ENCODE results near the gene TNS4. TPM values are rescaled to one million over a fixed set of nuclear protein-coding genes. Genes with fewer than 3 reads are reported as not detected.

TNS4 gene
- total and polyA plus RNA-seq, 2 of the 4 experiments (the other 2 are of a cell fraction): not detected

- 89% methylated on average over 8 of the region's 19 CpGs; no CpG with 5 or more reads in 1 of the 2 experiments for WGBS, 2 experiments (ENCODE audit: extremely low coverage in 2 of 2, insufficient read length in 1 of 2)
- in situ Hi-C loops (cut with MboI; ENCODE audit: low sequenced_read_pairs): no loop called here
Measured at GRCh38 chr17:40453881-40454612, 47.4 kb downstream of the TNS4 start.

More at GRCh38 chr17:40453881-40454612, 47.4 kb downstream of the TNS4 start:
- H2AFZ ChIP-seq (replicated peaks; ENCODE audit: low read length, poor library complexity): peak overlapping the region; percentile 24
- CTCF ChIA-PET: no interaction called here
- no peak overlapping the region for H3K4me3 ChIP-seq (ENCODE audit: insufficient read depth, low read depth, low read length)
- peaks cover 57% of the 10 kb centered on the region for H3K9me1 ChIP-seq (ENCODE audit: insufficient read depth, low read length)
- H3K4ac ChIP-seq (ENCODE audit: low read depth, low read length): no peak overlapping the region
- no peak overlapping the region for H3K4me2 ChIP-seq (ENCODE audit: low read depth, low read length)
- H4K20me1 ChIP-seq (ENCODE audit: insufficient read depth, low read length): peaks cover 79% of the 10 kb centered on the region
- no peak for ATAC-seq (ENCODE audit: low read depth)
- BruUV-seq (replicated peaks): no TSS peak
- H3K9me3 ChIP-seq (ENCODE audit: control insufficient read depth, insufficient read depth, low read length): no peaks in the 10 kb centered on the region
- H2AK5ac ChIP-seq (ENCODE audit: low read depth, low read length): no peak overlapping the region; the same call in 1 of the 2 replicates
- H3K36me3 ChIP-seq (ENCODE audit: control insufficient read depth, insufficient read depth, low read length): peaks cover 70% of the 10 kb centered on the region
- H4K91ac ChIP-seq (ENCODE audit: insufficient read depth, low read depth, low read length): no peak overlapping the region
- no peak overlapping the region for H4K5ac ChIP-seq (ENCODE audit: low read depth, low read length)
- intact Hi-C loops (cut with micrococcal nuclease) (no loop called here), dilution Hi-C loops (cut with HindIII; ENCODE audit: low sequenced_read_pairs, unreplicated experiment) (no loop called here)
- no peak overlapping the region for H3K14ac ChIP-seq (replicated peaks; ENCODE audit: low read depth, low read length)
- H2BK5ac ChIP-seq (ENCODE audit: low read depth, low read length, poor library complexity, severe bottlenecking): peak overlapping the region; percentile 31
- H2BK15ac ChIP-seq (ENCODE audit: low read depth, low read length): no peak overlapping the region
- peak overlapping the region; percentile 68; the same call in 1 of the 2 replicates for H3K23ac ChIP-seq (ENCODE audit: low read depth, low read length)
- peaks cover 22 to 84% of the 10 kb centered on the region in 2 experiments for H3K79me1 ChIP-seq (ENCODE audit: low read depth in 1 of 2, low read length in 2 of 2)
- no peaks in the 10 kb centered on the region for H3K27me3 ChIP-seq (ENCODE audit: control insufficient read depth, insufficient read depth, low read length)
- 0 out of 2 replicates have a peak overlapping the region, but pooled peaks have one; percentile 33 for H3K27ac ChIP-seq (ENCODE audit: insufficient read depth, low read length)
- TF ChIP-seq MAFK (IDR thresholded peaks at IDR 0.05; ENCODE audit: low read depth, low read length) (no peak), CEBPB (IDR thresholded peaks at IDR 0.05; ENCODE audit: low read depth, low read length) (peak; percentile 29; the same call in 1 of the 2 replicates)
- no peak overlapping the region for H3K56ac ChIP-seq (ENCODE audit: extremely low read depth, insufficient read depth, low read length)
- no peak overlapping the region for H2AK9ac ChIP-seq (replicated peaks; ENCODE audit: low read depth, low read length, poor library complexity)
- no peak overlapping the region for H2BK20ac ChIP-seq (ENCODE audit: low read depth, low read length)
- H3K18ac ChIP-seq (ENCODE audit: low read depth, low read length): no peak overlapping the region
- peak overlapping the region in 1 of 2 experiments; percentile 9; a peak in 1 of 4 replicates for H4K8ac ChIP-seq (ENCODE audit: low read depth in 2 of 2, low read length in 2 of 2)
- POLR2A ChIA-PET (ENCODE audit: unreplicated experiment): no interaction called here
- peak; percentile 62 for DNase-seq
- H3K4me1 ChIP-seq (ENCODE audit: control insufficient read depth, insufficient read depth, low read length): peaks cover 56% of the 10 kb centered on the region
- H2BK120ac ChIP-seq (ENCODE audit: low read depth, low read length): no peak overlapping the region
- no peak overlapping the region for H3K9ac ChIP-seq (ENCODE audit: low read depth, low read length)
